CD14-positive monocyte (primary cell): ENCODE measurements around the gene WDFY4. TPM values are rescaled to one million over a fixed set of nuclear protein-coding genes. Genes with fewer than 3 reads are reported as not detected.
A peak's percentile ranks its signal among the peaks of the same experiment; 100 is the strongest.

ENCODE experiments used
- DNase-seq, 3 donors: peaks; one replicate each; pipeline ENCODE4 v3.0.0-alpha.2; 2011 to 2022
- H2AFZ ChIP-seq: 2 replicates; pipeline ENCODE4 v1.6.0; 2012; ENCODE audit warnings: mild to moderate bottlenecking, low read depth, low read length, inconsistent platforms; ENCODE audit not compliant: insufficient read depth, poor library complexity, severe bottlenecking
- H3K27ac ChIP-seq, 2 donors: 1 replicate in 1 of 2; 2 replicates in 1 of 2; pipeline ENCODE4 v1.5.1; 2012 to 2013; ENCODE audit warnings: low read length in 2 of 2, control low read depth in 1 of 2, inconsistent platforms in 1 of 2, low read depth in 1 of 2, mild to moderate bottlenecking in 1 of 2
- H3K27me3 ChIP-seq, 2 donors: one replicate each; pipeline versions ENCODE4 v1.6.0 to v1.6.1; 2011 to 2013; ENCODE audit warnings: low read length in 2 of 2; ENCODE audit not compliant: control insufficient read depth in 2 of 2, insufficient read depth in 2 of 2
- H3K36me3 ChIP-seq, 2 donors: replicated peaks in 1 of 2; 1 replicate in 1 of 2; 2 replicates in 1 of 2; pipeline versions ENCODE4 v1.5.1 to v1.6.1; 2012 to 2013; ENCODE audit warnings: low read length in 2 of 2, control low read depth in 1 of 2, inconsistent platforms in 1 of 2, mild to moderate bottlenecking in 1 of 2; ENCODE audit not compliant: insufficient read depth in 2 of 2, control insufficient read depth in 1 of 2
- H3K4me1 ChIP-seq, 2 donors: 1 replicate in 1 of 2; 2 replicates in 1 of 2; pipeline versions ENCODE4 v1.5.1 to v1.6.1; 2012 to 2013; ENCODE audit warnings: low read length in 2 of 2, control low read depth in 1 of 2, inconsistent platforms in 1 of 2, mild to moderate bottlenecking in 1 of 2, moderate library complexity in 1 of 2; ENCODE audit not compliant: insufficient read depth in 2 of 2, control insufficient read depth in 1 of 2
- H3K4me2 ChIP-seq: replicated peaks from 2 replicates; pipeline ENCODE3; 2012; ENCODE audit warnings: low read length, moderate library complexity, mild to moderate bottlenecking; ENCODE audit not compliant: poor library complexity, severe bottlenecking; ENCODE audit errors: extremely low read depth
- H3K4me3 ChIP-seq, 3 experiments: fragments of 200-600 bp in 1 of 3; sonication (generic) in 1 of 3; replicated peaks in 1 of 3; 1 replicate in 2 of 3; 2 replicates in 1 of 3; pipeline ENCODE4 v1.5.1; 2011 to 2013; ENCODE audit warnings: low read length in 3 of 3, mild to moderate bottlenecking in 3 of 3, control low read depth in 2 of 3, low read depth in 2 of 3, inconsistent platforms in 1 of 3, moderate library complexity in 1 of 3
- H3K79me2 ChIP-seq: 2 replicates; pipeline ENCODE4 v1.6.0; 2012; ENCODE audit warnings: mild to moderate bottlenecking, control low read depth, inconsistent platforms, low read length, moderate library complexity; ENCODE audit not compliant: insufficient read depth
- H3K9ac ChIP-seq: 2 replicates; pipeline ENCODE4 v1.6.0; 2017; ENCODE audit warnings: low read length, mild to moderate bottlenecking; ENCODE audit not compliant: insufficient read depth, poor library complexity, severe bottlenecking
- H3K9me3 ChIP-seq, 2 donors: replicated peaks in 1 of 2; 1 replicate in 1 of 2; 2 replicates in 1 of 2; pipeline versions ENCODE4 v1.5.1 to v1.6.1; 2012 to 2013; ENCODE audit warnings: low read length in 2 of 2, control low read depth in 1 of 2; ENCODE audit not compliant: control insufficient read depth in 1 of 2, insufficient read depth in 1 of 2
- H4K20me1 ChIP-seq: 2 replicates; pipeline ENCODE4 v1.6.0; 2012; ENCODE audit warnings: mild to moderate bottlenecking, low read length, control low read depth, moderate library complexity; ENCODE audit not compliant: insufficient read depth
- H3K27ac Mint-ChIP-seq, 7 donors: one replicate each; pipeline ENCODE4 v1.8.0; 2020; ENCODE audit warnings: mild to moderate bottlenecking in 7 of 7, mixed read lengths in 7 of 7, moderate library complexity in 6 of 7, inconsistent platforms in 2 of 7
- H3K27me3 Mint-ChIP-seq, 3 donors: one replicate each; pipeline ENCODE4 v1.8.0; 2021 to 2022; ENCODE audit warnings: low read depth in 3 of 3, mild to moderate bottlenecking in 3 of 3, mixed read lengths in 3 of 3, moderate library complexity in 3 of 3, inconsistent platforms in 1 of 3
- H3K36me3 Mint-ChIP-seq, 2 donors: one replicate each; pipeline ENCODE4 v1.8.0; 2020; ENCODE audit warnings: mixed read lengths in 2 of 2, inconsistent platforms in 1 of 2, mild to moderate bottlenecking in 1 of 2
- H3K4me1 Mint-ChIP-seq: one replicate; pipeline ENCODE4 v1.8.0; 2020; ENCODE audit warnings: mild to moderate bottlenecking, mixed read lengths
- H3K4me3 Mint-ChIP-seq, 2 donors: one replicate each; pipeline ENCODE4 v1.8.0; 2020; ENCODE audit warnings: mild to moderate bottlenecking in 2 of 2, mixed read lengths in 2 of 2, moderate library complexity in 1 of 2
- H3K9me3 Mint-ChIP-seq, 7 donors: one replicate each; pipeline ENCODE4 v1.8.0; 2020 to 2022; ENCODE audit warnings: mixed read lengths in 7 of 7, mild to moderate bottlenecking in 6 of 7, moderate library complexity in 6 of 7, inconsistent platforms in 2 of 7
- WGBS: methylation state at CpG from one replicate; pipeline ENCODE4 v1.1.5; 2013; ENCODE audit warnings: missing lambda C conversion rate; ENCODE audit not compliant: insufficient coverage; 5-methylcytosine and 5-hydroxymethylcytosine counted together
- intact Hi-C, 2 donors: fragments of 100-400 bp; cut with micrococcal nuclease; formaldehyde crosslinking; loops; one replicate each; pipeline versions ENCODE4 v1.15.0 to v1.15.1; 2023
- polyA plus RNA-seq, 3 donors: library from polyadenylated mRNA; depleted of rRNA in 1 of 3; unstranded in 2 of 3; stranded (reverse) in 1 of 3; fragments of 300-500 nt in 2 of 3; fragments of >200 nt in 1 of 3; fragmentation: Illumina TruSeq in 2 of 3; gene quantifications; 1 replicate in 2 of 3; 2 replicates in 1 of 3; pipeline ENCODE4 v1.2.3, GENCODE V29; 2012 to 2021
- TF ChIP-seq, protein P1 (sequence below): fragments of 200-600 bp; IDR thresholded peaks from one replicate; pipeline ENCODE4 v1.8.0; 2022; ENCODE audit warnings: antibody characterized with exemption, mild to moderate bottlenecking

WDFY4 gene
- polyA plus RNA-seq, 3 donors, result 7.5 to 36.1 (median 9.8) TPM

DNA sequence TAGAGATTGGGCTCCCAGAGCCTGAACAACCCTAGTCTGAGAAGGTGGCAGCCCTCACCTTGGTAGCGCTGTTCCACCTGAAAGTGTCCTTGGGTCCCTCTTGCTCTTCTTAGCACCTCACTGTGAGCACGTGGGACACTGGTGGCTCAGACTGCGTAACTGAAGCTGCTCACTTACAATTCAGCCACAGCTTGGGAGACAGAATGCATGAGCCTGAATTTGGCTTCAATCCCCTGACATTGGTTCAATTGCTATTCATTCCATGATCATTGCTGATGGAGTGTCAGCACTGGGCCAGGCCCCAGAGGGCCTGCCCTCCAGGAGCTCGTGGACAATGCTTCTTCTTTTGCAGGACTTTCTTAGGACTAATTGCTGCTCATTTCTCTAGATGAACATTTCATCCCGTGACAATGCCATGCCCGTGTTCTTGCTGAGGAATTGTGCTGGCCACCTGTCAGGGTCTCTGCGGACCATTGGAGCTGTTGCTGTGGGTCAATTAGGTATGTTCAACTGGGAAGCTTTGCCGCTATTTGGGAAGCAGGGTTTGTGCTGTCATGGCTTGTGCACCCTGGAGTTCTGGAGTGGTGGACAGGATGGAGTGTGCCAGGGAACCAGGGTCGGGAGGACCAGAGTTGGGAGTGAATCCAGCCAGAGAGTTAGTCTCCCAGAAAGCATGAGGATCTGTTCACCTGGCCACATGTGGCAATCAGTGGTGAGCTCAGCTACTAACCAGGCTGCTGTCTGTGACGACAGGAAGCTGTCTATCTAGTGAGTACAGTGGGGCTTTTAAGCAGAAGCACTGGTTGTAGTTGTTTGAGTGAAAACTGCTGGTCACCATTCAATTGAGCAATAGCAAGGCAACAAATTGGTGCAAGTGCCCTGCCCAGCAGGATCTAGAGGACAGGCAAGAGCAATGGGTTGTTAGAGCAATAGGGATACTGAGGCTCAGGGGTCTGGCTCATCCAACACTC lies 105.1 kb downstream of the WDFY4 start:
- H3K27me3 ChIP-seq, result no peaks in the 10 kb centered on the region
- peaks cover 32 to 41% of the 10 kb centered on the region in 2 donors for H3K4me1 ChIP-seq
- peaks cover 41% of the 10 kb centered on the region for H3K4me1 Mint-ChIP-seq
- no peak overlapping the region for H2AFZ ChIP-seq
- no peaks in the 10 kb centered on the region for H3K79me2 ChIP-seq
- no peaks in the 10 kb centered on the region for H4K20me1 ChIP-seq
- peaks cover 55 to 59% of the 10 kb centered on the region in 2 donors for H3K36me3 Mint-ChIP-seq
- peak overlapping the region; percentile 91 to 96 (median 92) for H3K27ac Mint-ChIP-seq
- DNase-seq, result peak; percentile 64 to 76 (median 70)
- 88% methylated on average over 10 of the region's 10 CpGs for WGBS
- H3K27me3 Mint-ChIP-seq, result peaks cover 0 to 2% (median 0%) of the 10 kb centered on the region in 3 donors
- TF ChIP-seq, protein P1, sequence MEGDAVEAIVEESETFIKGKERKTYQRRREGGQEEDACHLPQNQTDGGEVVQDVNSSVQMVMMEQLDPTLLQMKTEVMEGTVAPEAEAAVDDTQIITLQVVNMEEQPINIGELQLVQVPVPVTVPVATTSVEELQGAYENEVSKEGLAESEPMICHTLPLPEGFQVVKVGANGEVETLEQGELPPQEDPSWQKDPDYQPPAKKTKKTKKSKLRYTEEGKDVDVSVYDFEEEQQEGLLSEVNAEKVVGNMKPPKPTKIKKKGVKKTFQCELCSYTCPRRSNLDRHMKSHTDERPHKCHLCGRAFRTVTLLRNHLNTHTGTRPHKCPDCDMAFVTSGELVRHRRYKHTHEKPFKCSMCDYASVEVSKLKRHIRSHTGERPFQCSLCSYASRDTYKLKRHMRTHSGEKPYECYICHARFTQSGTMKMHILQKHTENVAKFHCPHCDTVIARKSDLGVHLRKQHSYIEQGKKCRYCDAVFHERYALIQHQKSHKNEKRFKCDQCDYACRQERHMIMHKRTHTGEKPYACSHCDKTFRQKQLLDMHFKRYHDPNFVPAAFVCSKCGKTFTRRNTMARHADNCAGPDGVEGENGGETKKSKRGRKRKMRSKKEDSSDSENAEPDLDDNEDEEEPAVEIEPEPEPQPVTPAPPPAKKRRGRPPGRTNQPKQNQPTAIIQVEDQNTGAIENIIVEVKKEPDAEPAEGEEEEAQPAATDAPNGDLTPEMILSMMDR, result no peak
- no peaks in the 10 kb centered on the region for H3K9me3 ChIP-seq
- peak overlapping the region; percentile 81 to 85 for H3K27ac ChIP-seq
- H3K4me3 Mint-ChIP-seq, result no peak overlapping the region
- H3K9me3 Mint-ChIP-seq, result peaks cover 0 to 8% (median 0%) of the 10 kb centered on the region in 7 donors
- no peak overlapping the region for H3K4me3 ChIP-seq
- H3K36me3 ChIP-seq, result peaks cover 59 to 74% of the 10 kb centered on the region in 2 donors
- H3K4me2 ChIP-seq, result peak overlapping the region; percentile 18
- no peak overlapping the region for H3K9ac ChIP-seq
- intact Hi-C loops, result no loop called here

DNA sequence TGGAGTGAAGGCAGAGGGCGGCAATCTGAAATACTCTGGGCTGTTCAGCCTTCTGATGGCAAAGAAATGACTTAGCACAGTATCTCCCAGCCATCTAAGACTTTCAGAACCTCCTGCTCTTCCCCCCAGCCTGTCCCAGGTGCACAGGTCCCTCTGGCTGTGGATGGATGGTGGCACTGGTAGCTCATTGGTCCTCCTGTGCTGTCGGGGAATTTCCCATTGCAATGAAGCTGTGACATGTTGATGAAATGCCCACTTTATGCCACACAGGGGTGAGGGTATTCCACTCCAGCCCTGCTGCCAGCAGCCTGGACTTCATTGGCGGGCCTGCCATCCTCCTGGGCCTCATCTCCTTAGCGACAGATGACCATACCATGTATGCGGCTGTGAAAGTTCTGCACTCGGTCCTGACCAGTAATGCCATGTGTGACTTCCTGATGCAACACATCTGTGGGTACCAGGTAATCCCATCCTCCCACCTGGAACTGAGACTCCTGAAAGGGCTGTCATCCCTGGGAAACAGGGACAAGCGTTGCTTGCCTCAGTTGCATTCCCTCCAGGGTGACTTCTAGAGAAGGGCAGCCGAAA lies 105.9 kb downstream of the WDFY4 start:
- Mint-ChIP-seq H3K27ac (peak overlapping the region; percentile 91 to 96 (median 92)), H3K27me3 (peaks cover 0 to 2% (median 0%) of the 10 kb centered on the region in 3 donors), H3K36me3 (peaks cover 50 to 54% of the 10 kb centered on the region in 2 donors), H3K4me3 (no peak overlapping the region), H3K4me1 (peaks cover 41% of the 10 kb centered on the region), H3K9me3 (peaks cover 0 to 8% (median 0%) of the 10 kb centered on the region in 7 donors)
- no peak overlapping the region for H3K4me3 ChIP-seq
- H3K36me3 ChIP-seq, result peaks cover 65 to 78% of the 10 kb centered on the region in 2 donors
- H3K4me1 ChIP-seq, result peaks cover 32 to 41% of the 10 kb centered on the region in 2 donors
- no peak overlapping the region for H2AFZ ChIP-seq
- H3K27me3 ChIP-seq, result no peaks in the 10 kb centered on the region
- H4K20me1 ChIP-seq, result no peaks in the 10 kb centered on the region
- intact Hi-C loops, result no loop called here
- H3K9ac ChIP-seq, result no peak overlapping the region
- H3K79me2 ChIP-seq, result no peaks in the 10 kb centered on the region
- DNase-seq, result peak in 1 of 3 donors; percentile 28
- TF ChIP-seq, protein P1, result no peak
- H3K4me2 ChIP-seq, result peak overlapping the region; percentile 18
- peak overlapping the region; percentile 81 to 85 for H3K27ac ChIP-seq
- 84% methylated on average over 7 of the region's 8 CpGs for WGBS
- H3K9me3 ChIP-seq, result no peaks in the 10 kb centered on the region
